Natural killer cell (primary cell): Measurements from ENCODE around the gene GAP43. TPM values are rescaled to one million over a fixed set of nuclear protein-coding genes. Genes with fewer than 3 reads are reported as not detected.

Source experiments
- ATAC-seq, 3 donors: fragments of 150-1000 bp in 2 of 3; fragments of 200-7000 bp in 1 of 3; cut with Tn5 transposase; 1 replicate in 1 of 3; 2 replicates in 2 of 3; pipeline ENCODE4 v1.10.0; 2021; ENCODE audit warnings: mild to moderate bottlenecking in 2 of 3, moderate library complexity in 2 of 3
- DNase-seq, 2 donors: peaks; one replicate each; pipeline versions ENCODE4 v3.0.0 to v3.0.0-alpha.2; 2013 to 2021; ENCODE audit warnings: mixed read lengths in 1 of 2
- H3K27ac ChIP-seq: one replicate; pipeline ENCODE4 v1.5.1; 2013; ENCODE audit warnings: mild to moderate bottlenecking, low read length
- H3K27me3 ChIP-seq: one replicate; pipeline ENCODE4 v1.6.1; 2013; ENCODE audit warnings: low read length; ENCODE audit not compliant: control insufficient read depth, insufficient read depth
- H3K36me3 ChIP-seq: one replicate; pipeline ENCODE4 v1.6.1; 2013; ENCODE audit warnings: low read length; ENCODE audit not compliant: control insufficient read depth, insufficient read depth
- H3K4me1 ChIP-seq: one replicate; pipeline ENCODE4 v1.6.1; 2013; ENCODE audit warnings: low read length; ENCODE audit not compliant: control insufficient read depth, insufficient read depth
- H3K4me3 ChIP-seq: one replicate; pipeline ENCODE4 v1.5.1; 2013; ENCODE audit warnings: low read length
- H3K9me3 ChIP-seq: one replicate; pipeline ENCODE4 v1.6.1; 2013; ENCODE audit warnings: low read length; ENCODE audit not compliant: control insufficient read depth, insufficient read depth
- H3K27ac Mint-ChIP-seq, 2 donors: one replicate each; pipeline ENCODE4 v1.8.0; 2022; ENCODE audit warnings: mild to moderate bottlenecking in 2 of 2, mixed read lengths in 2 of 2, moderate library complexity in 1 of 2
- H3K27me3 Mint-ChIP-seq, 2 donors: one replicate each; pipeline ENCODE4 v1.8.0; 2022; ENCODE audit warnings: low read depth in 2 of 2, mixed read lengths in 2 of 2
- H3K36me3 Mint-ChIP-seq: one replicate; pipeline ENCODE4 v1.8.0; 2022; ENCODE audit warnings: mixed read lengths
- H3K4me1 Mint-ChIP-seq, 2 donors: one replicate each; pipeline ENCODE4 v1.8.0; 2022; ENCODE audit warnings: mixed read lengths in 2 of 2
- H3K4me3 Mint-ChIP-seq: one replicate; pipeline ENCODE4 v1.8.0; 2022; ENCODE audit warnings: mild to moderate bottlenecking, moderate library complexity, mixed read lengths
- H3K9me3 Mint-ChIP-seq, 2 donors: one replicate each; pipeline ENCODE4 v1.8.0; 2022; ENCODE audit warnings: mixed read lengths in 2 of 2
- WGBS: methylation state at CpG from one replicate; pipeline ENCODE4 v1.1.7; 2013; ENCODE audit warnings: missing lambda C conversion rate; ENCODE audit not compliant: insufficient coverage; 5-methylcytosine and 5-hydroxymethylcytosine counted together
- intact Hi-C: fragments of 100-400 bp; cut with micrococcal nuclease; formaldehyde crosslinking; loops from one replicate; pipeline ENCODE4 v1.14.2; 2022
- total RNA-seq, 4 donors: library from RNA; stranded (reverse); fragments of 120-200 nt in 1 of 4; gene quantifications; one replicate each; pipeline versions ENCODE4 v1.2.3 to v1.2.4, GENCODE V29; 2013 to 2022
- TF ChIP-seq, protein P1 (sequence below): fragments of 200-600 bp; IDR thresholded peaks from one replicate; pipeline ENCODE4 v1.8.0; 2022; ENCODE audit warnings: antibody characterized with exemption

GAP43 gene
- total RNA-seq, 3 donors from 2014 or later (not counting 1 experiment from before 2014, with no cell fraction given), result 0.14 TPM; not detected in 2

DNA sequence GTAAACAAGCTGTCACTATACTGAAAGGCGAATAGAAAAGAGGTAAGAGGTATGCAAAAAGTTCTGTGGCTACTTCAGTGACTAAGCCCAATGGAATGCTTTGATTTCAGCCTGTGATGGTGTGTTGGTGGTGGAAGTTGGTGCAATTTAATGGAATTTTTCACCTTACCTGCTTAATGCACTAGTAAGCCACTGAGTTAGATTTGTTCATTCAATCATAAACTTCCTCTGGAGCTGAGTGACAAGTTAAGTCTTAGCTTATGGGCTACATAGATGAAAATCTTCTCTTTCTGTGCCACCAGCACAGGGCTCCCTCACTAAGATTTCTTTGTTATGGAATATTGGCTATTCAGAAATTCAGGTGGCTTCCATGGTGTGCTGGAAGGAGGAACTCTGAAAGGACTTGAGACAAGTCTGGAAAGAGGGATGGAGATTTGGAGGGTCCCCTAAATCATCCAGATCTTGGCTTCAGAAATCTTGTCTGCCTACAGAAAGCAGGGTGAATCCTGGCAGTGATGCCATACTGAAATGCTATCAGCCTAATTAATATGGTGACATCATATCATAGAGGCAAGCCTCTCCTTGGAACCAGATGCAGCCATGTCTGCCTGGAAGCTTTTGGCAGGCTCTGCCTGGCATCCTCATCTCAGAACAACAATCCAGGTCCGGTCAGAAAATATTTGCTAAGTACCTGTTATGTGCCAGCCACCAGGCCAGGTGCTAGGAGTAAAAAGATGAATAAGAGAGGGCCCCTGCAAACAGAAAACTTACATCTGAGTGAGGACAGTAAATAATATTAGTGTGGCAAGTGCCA lies 8.1 kb upstream of the GAP43 start:
- DNase-seq, result no peak
- Histone ChIP-seq H3K27ac (no peak overlapping the region), H3K27me3 (no peaks in the 10 kb centered on the region), H3K4me3 (no peak overlapping the region), H3K36me3 (no peaks in the 10 kb centered on the region), H3K4me1 (no peaks in the 10 kb centered on the region), H3K9me3 (no peaks in the 10 kb centered on the region)
- no peaks in the 10 kb centered on the region for H3K4me1 Mint-ChIP-seq
- H3K27me3 Mint-ChIP-seq, result peaks cover 11 to 12% of the 10 kb centered on the region in 2 donors
- ATAC-seq, result no peak
- 83% methylated on average over 2 of the region's 2 CpGs for WGBS
- intact Hi-C loops, result no loop called here
- H3K4me3 Mint-ChIP-seq, result no peak overlapping the region
- H3K36me3 Mint-ChIP-seq, result no peaks in the 10 kb centered on the region
- no peaks in the 10 kb centered on the region for H3K9me3 Mint-ChIP-seq
- H3K27ac Mint-ChIP-seq, result no peak overlapping the region
- TF ChIP-seq, protein P1, sequence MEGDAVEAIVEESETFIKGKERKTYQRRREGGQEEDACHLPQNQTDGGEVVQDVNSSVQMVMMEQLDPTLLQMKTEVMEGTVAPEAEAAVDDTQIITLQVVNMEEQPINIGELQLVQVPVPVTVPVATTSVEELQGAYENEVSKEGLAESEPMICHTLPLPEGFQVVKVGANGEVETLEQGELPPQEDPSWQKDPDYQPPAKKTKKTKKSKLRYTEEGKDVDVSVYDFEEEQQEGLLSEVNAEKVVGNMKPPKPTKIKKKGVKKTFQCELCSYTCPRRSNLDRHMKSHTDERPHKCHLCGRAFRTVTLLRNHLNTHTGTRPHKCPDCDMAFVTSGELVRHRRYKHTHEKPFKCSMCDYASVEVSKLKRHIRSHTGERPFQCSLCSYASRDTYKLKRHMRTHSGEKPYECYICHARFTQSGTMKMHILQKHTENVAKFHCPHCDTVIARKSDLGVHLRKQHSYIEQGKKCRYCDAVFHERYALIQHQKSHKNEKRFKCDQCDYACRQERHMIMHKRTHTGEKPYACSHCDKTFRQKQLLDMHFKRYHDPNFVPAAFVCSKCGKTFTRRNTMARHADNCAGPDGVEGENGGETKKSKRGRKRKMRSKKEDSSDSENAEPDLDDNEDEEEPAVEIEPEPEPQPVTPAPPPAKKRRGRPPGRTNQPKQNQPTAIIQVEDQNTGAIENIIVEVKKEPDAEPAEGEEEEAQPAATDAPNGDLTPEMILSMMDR, result no peak

DNA sequence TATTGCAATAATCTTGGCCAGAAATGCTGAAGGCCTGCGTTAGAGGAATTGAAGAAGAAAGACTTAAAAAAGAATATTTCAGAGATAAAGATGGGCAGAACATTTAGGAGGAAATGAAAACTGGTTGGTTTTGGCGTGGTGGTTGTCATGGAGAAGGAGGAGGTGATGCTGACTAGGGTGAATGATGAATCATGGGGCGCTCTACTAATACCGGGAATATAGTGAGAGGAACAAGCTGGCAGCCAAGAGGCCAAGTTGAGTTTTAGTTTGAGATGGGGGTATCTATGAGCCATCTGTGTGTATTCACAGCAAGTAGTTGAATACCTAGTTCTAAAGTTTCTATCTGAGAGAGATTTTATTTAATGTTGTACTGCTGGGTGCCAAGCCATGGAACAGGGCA lies 6.8 kb upstream of the GAP43 start:
- no peak overlapping the region for H3K4me3 Mint-ChIP-seq
- no peak overlapping the region for H3K4me3 ChIP-seq
- ATAC-seq (no peak), DNase-seq (no peak)
- H3K36me3 Mint-ChIP-seq, result no peaks in the 10 kb centered on the region
- H3K9me3 Mint-ChIP-seq, result no peaks in the 10 kb centered on the region
- H3K36me3 ChIP-seq, result no peaks in the 10 kb centered on the region
- intact Hi-C loops, result no loop called here
- no peak overlapping the region for H3K27ac Mint-ChIP-seq
- TF ChIP-seq, protein P1, result no peak
- H3K9me3 ChIP-seq, result no peaks in the 10 kb centered on the region
- H3K4me1 ChIP-seq, result no peaks in the 10 kb centered on the region
- no peak overlapping the region for H3K27ac ChIP-seq
- no peaks in the 10 kb centered on the region for H3K27me3 ChIP-seq
- H3K27me3 Mint-ChIP-seq, result peaks cover 6 to 8% of the 10 kb centered on the region in 2 donors
- WGBS, result 73% methylated on average over 4 of the region's 4 CpGs
- H3K4me1 Mint-ChIP-seq, result no peaks in the 10 kb centered on the region

DNA sequence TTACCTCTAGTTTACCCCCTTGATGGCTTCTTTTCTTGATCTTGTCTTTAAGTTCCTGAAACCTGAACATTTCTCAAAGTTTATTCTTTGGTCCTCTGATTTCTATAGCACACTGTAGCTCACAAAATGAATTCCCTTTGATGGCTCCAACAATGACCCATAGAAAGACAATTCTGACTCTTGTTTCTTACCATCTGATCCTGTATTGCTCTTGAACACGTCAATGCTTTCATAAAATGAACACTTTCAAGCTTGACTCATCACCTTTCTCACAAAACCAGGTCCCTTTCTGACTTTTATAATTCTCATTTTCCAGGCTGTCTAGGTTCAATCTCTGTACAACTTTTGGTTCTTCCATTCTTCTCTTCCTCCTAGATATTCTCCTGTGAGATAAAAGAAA lies 5.7 kb upstream of the GAP43 start:
- no peak for DNase-seq

More for the DNA sequence above, 5.7 kb upstream of the GAP43 start:
- no peak for ATAC-seq
- Mint-ChIP-seq H3K4me3 (no peak overlapping the region), H3K4me1 (no peaks in the 10 kb centered on the region), H3K36me3 (no peaks in the 10 kb centered on the region), H3K27me3 (peaks cover 4 to 14% of the 10 kb centered on the region in 2 donors), H3K27ac (no peak overlapping the region), H3K9me3 (no peaks in the 10 kb centered on the region)
- intact Hi-C loops, result no loop called here
- Histone ChIP-seq H3K4me3 (no peak overlapping the region), H3K4me1 (no peaks in the 10 kb centered on the region), H3K27me3 (no peaks in the 10 kb centered on the region), H3K9me3 (no peaks in the 10 kb centered on the region), H3K36me3 (no peaks in the 10 kb centered on the region), H3K27ac (no peak overlapping the region)
- TF ChIP-seq, protein P1, result no peak
- 79% methylated on average over 1 of the region's 1 CpG for WGBS
